Keratinocyte (primary cell): Measurements from ENCODE around the gene SORL1-AS1.

Source experiments
- DNase-seq: peaks from one replicate; pipeline ENCODE4 v3.0.0-alpha.2; 2011; ENCODE audit warnings: low read depth, missing footprints, low spot score
- FAIRE-seq: peaks from 2 replicates; lab custom pipeline; 2011; peaks lifted over from hg19 to GRCh38; lab: Jason Lieb, UNC
- H2AFZ ChIP-seq: 2 replicates; pipeline ENCODE4 v1.6.0; 2012; ENCODE audit warnings: low read length, control low read depth, inconsistent platforms; ENCODE audit not compliant: control insufficient read depth
- H3K27ac ChIP-seq: 2 replicates; pipeline ENCODE4 v1.5.1; 2011; ENCODE audit warnings: low read length; ENCODE audit not compliant: control insufficient read depth, insufficient read depth
- H3K27me3 ChIP-seq: 3 replicates; pipeline ENCODE4 v1.6.0; 2011; ENCODE audit warnings: low read length; ENCODE audit not compliant: control insufficient read depth, insufficient read depth; ENCODE audit errors: extremely low read depth
- H3K36me3 ChIP-seq, 2 experiments: 2 replicates in 1 of 2; 3 replicates in 1 of 2; pipeline ENCODE4 v1.5.1; 2011; ENCODE audit warnings: low read length in 2 of 2, mild to moderate bottlenecking in 1 of 2; ENCODE audit not compliant: control insufficient read depth in 2 of 2, insufficient read depth in 2 of 2; ENCODE audit errors: extremely low read depth in 1 of 2
- H3K4me1 ChIP-seq: 3 replicates; pipeline ENCODE4 v1.5.1; 2011; ENCODE audit warnings: low read length; ENCODE audit not compliant: control insufficient read depth, insufficient read depth; ENCODE audit errors: extremely low read depth
- H3K4me2 ChIP-seq: 3 replicates; pipeline ENCODE4 v1.6.0; 2011; ENCODE audit warnings: low read depth, low read length; ENCODE audit not compliant: control insufficient read depth, insufficient read depth; ENCODE audit errors: extremely low read depth
- H3K4me3 ChIP-seq, 3 experiments: fragments of 200-600 bp in 1 of 3; sonication (generic) in 1 of 3; 2 replicates in 2 of 3; 3 replicates in 1 of 3; pipeline ENCODE4 v1.5.1; 2011 to 2016; ENCODE audit warnings: low read length in 3 of 3, mild to moderate bottlenecking in 3 of 3, control low read depth in 2 of 3, inconsistent platforms in 1 of 3, low read depth in 1 of 3, mixed read lengths in 1 of 3, mixed run types in 1 of 3, moderate library complexity in 1 of 3; ENCODE audit not compliant: control insufficient read depth in 2 of 3, insufficient read depth in 2 of 3; ENCODE audit errors: extremely low read depth in 1 of 3
- H3K79me2 ChIP-seq: 2 replicates; pipeline ENCODE4 v1.6.0; 2012; ENCODE audit warnings: low read length; ENCODE audit not compliant: control insufficient read depth, insufficient read depth
- H3K9ac ChIP-seq: 3 replicates; pipeline ENCODE4 v1.6.0; 2011; ENCODE audit warnings: low read length; ENCODE audit not compliant: control insufficient read depth, insufficient read depth; ENCODE audit errors: extremely low read depth
- H3K9me1 ChIP-seq: 3 replicates; pipeline ENCODE4 v1.6.0; 2011; ENCODE audit warnings: low read length; ENCODE audit not compliant: control insufficient read depth, insufficient read depth; ENCODE audit errors: extremely low read depth
- H3K9me3 ChIP-seq: 2 replicates; pipeline ENCODE4 v1.5.1; 2012; ENCODE audit warnings: low read depth, low read length; ENCODE audit not compliant: control insufficient read depth
- H4K20me1 ChIP-seq: 3 replicates; pipeline ENCODE4 v1.6.0; 2011; ENCODE audit warnings: low read length; ENCODE audit not compliant: control insufficient read depth, insufficient read depth; ENCODE audit errors: extremely low read depth
- CTCF ChIP-seq, 3 experiments: IDR thresholded peaks in 1 of 3; conservative IDR thresholded peaks in 1 of 3; optimal IDR thresholded peaks in 1 of 3; 2 replicates in 2 of 3; 3 replicates in 1 of 3; pipeline versions ENCODE3 to v1.5.1; 2011; ENCODE audit warnings: low read length in 3 of 3, mild to moderate bottlenecking in 3 of 3, moderate library complexity in 2 of 3, control low read depth in 1 of 3, inconsistent platforms in 1 of 3; ENCODE audit not compliant: insufficient read depth in 2 of 3; ENCODE audit errors: extremely low read depth in 1 of 3
- EZH2 ChIP-seq: IDR thresholded peaks from one replicate; pipeline ENCODE4 v1.6.1; 2012; ENCODE audit warnings: inconsistent platforms, mild to moderate bottlenecking, low read length, moderate library complexity
- dilution Hi-C: fragments of 300-500 bp; cut with MboI; formaldehyde crosslinking; loops from one replicate; pipeline ENCODE4 v1.7.0; 2020; ENCODE audit warnings: low sequenced_read_pairs; ENCODE audit not compliant: extremely low pct_ligation_motif_present

The SORL1-AS1 gene

GRCh38 chr11:121408830-121409229, 43.9 kb downstream of the SORL1-AS1 start:
- no peak overlapping the region for H3K4me3 ChIP-seq
- no peak overlapping the region for H3K27ac ChIP-seq
- no peaks in the 10 kb centered on the region for H3K4me1 ChIP-seq
- H2AFZ ChIP-seq, result no peak overlapping the region
- TF ChIP-seq EZH2, result no peak
- no peak for TF ChIP-seq CTCF (optimal IDR thresholded peaks at IDR 0.05 in 1 of 3, IDR thresholded peaks at IDR 0.05 in 1 of 3, conservative IDR thresholded peaks at IDR 0.05 in 1 of 3; ENCODE audit: extremely low read depth in 1 of 3, insufficient read depth in 2 of 3, low read length in 3 of 3)
- H3K9ac ChIP-seq, result no peak overlapping the region
- no peaks in the 10 kb centered on the region for H4K20me1 ChIP-seq
- no peaks in the 10 kb centered on the region for H3K36me3 ChIP-seq
- DNase-seq, result no peak
- dilution Hi-C loops, result no loop called here
- no peaks in the 10 kb centered on the region for H3K9me1 ChIP-seq
- no peaks in the 10 kb centered on the region for H3K79me2 ChIP-seq
- H3K4me2 ChIP-seq, result no peak overlapping the region
- H3K27me3 ChIP-seq, result no peaks in the 10 kb centered on the region
- no peak for FAIRE-seq
- H3K9me3 ChIP-seq, result no peaks in the 10 kb centered on the region

DNA sequence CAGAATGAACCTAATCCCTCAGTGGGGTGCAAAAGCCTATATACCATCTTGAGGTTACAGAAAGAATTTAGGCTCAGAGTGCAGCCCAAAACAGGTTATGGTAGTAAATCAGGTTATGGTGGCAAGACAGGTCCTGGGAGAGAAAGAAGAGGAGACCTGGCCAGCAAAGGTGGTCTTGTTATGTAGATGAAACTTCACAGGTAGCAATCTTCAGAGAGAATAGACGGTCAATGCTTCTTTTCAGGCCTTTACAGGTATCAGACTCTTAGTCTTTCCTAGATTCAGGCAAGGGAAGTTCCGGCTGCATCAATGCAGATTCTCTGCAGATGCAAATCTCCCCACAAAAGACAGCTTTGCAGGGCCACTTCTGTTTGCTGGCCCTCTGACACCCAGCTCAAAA, 46.5 kb downstream of the SORL1-AS1 start:
- H3K9ac ChIP-seq, result no peak overlapping the region
- peaks cover 4% of the 10 kb centered on the region for H3K9me3 ChIP-seq
- no peaks in the 10 kb centered on the region for H3K9me1 ChIP-seq
- H2AFZ ChIP-seq, result no peak overlapping the region
- no peak overlapping the region for H3K4me2 ChIP-seq
- no peaks in the 10 kb centered on the region for H3K4me1 ChIP-seq
- H3K27ac ChIP-seq, result no peak overlapping the region
- no peaks in the 10 kb centered on the region for H4K20me1 ChIP-seq
- H3K79me2 ChIP-seq, result no peaks in the 10 kb centered on the region
- no peaks in the 10 kb centered on the region for H3K36me3 ChIP-seq
- no peak overlapping the region for H3K4me3 ChIP-seq
- H3K27me3 ChIP-seq, result no peaks in the 10 kb centered on the region
- no peak for DNase-seq
- no peak for FAIRE-seq
- TF ChIP-seq CTCF (optimal IDR thresholded peaks at IDR 0.05 in 1 of 3, IDR thresholded peaks at IDR 0.05 in 1 of 3, conservative IDR thresholded peaks at IDR 0.05 in 1 of 3; ENCODE audit: extremely low read depth in 1 of 3, insufficient read depth in 2 of 3, low read length in 3 of 3), result no peak
- TF ChIP-seq EZH2, result no peak
- dilution Hi-C loops, result no loop called here
